Suppressor macrophage treated with lipopolysaccharide for 1 hour (primary cell): ENCODE results near the gene RBMY1D.
"Not testable (repeated sequence)": the region's sequence is repeated elsewhere in the genome, so short reads cannot be mapped to it uniquely, and the experiment has no call there.

ENCODE experiments used
- DNase-seq, 3 donors: peaks; one replicate each; pipeline ENCODE4 v3.0.0-alpha.2; 2020 to 2022

RBMY1D gene

GRCh38 chrY:21894426-21894825 is at the start of gene RBMY1D:
TSS of gene RBMY1D (minus strand) at chrY:21894526. CDS start at chrY:21892513, 2,013 bp downstream.
- not testable (repeated sequence) for DNase-seq

GRCh38 chrY:21917932-21918331 is 23.6 kb upstream of the RBMY1D start, which contains the start of gene RBMY1E:
TSS of gene RBMY1E (minus strand) at chrY:21918032. CDS start at chrY:21916054, 1,978 bp downstream.
- DNase-seq, result not testable (repeated sequence)

- DNase-seq, result not testable (repeated sequence)
These were observed 24.8 kb downstream of the RBMY1D start for GRCh38 chrY:21869407-21870076.

- no peak for DNase-seq
These were observed 48.8 kb downstream of the RBMY1D start for GRCh38 chrY:21845481-21845880.

GRCh38 chrY:21842090-21842489 is 52.2 kb downstream of the RBMY1D start:
- DNase-seq, result no peak

- no peak for DNase-seq
These were observed 54.8 kb downstream of the RBMY1D start for GRCh38 chrY:21839489-21839888.

- no peak for DNase-seq
These were observed 58.0 kb downstream of the RBMY1D start for GRCh38 chrY:21836343-21836742.

- no peak for DNase-seq
These were observed 59.3 kb downstream of the RBMY1D start for GRCh38 chrY:21835052-21835451.
